RWPE1 (cell line): ENCODE data around the gene NCKAP5.

Experiments used
- CTCF ChIA-PET: fragments of 350-600 bp; sonication (Branson Sonifier 250); formaldehyde crosslinking; extraction: SDS; loops from one replicate; lab custom pipeline; 2021; lab: Yijun Ruan, JAX
- POLR2A ChIA-PET: fragments of 400-600 bp; formaldehyde crosslinking; extraction: SDS; loops from one replicate; lab custom pipeline; 2020; ENCODE audit warnings: antibody characterized with exemption; ENCODE audit not compliant: low non-redundant PET; lab: Yijun Ruan, JAX
- DNase-seq: peaks from one replicate; pipeline ENCODE4 v3.0.0; 2012; ENCODE audit warnings: low spot score
- H3K27ac ChIP-seq: fragments of 450-650 bp; 2 replicates; pipeline ENCODE4 v1.5.1; 2017
- TF ChIP-seq, protein P1 (sequence below): fragments of 450-650 bp; conservative IDR thresholded peaks from 2 replicates; pipeline ENCODE4 v1.5.1; 2017; ENCODE audit warnings: low read depth, mild to moderate bottlenecking

NCKAP5 gene

DNA sequence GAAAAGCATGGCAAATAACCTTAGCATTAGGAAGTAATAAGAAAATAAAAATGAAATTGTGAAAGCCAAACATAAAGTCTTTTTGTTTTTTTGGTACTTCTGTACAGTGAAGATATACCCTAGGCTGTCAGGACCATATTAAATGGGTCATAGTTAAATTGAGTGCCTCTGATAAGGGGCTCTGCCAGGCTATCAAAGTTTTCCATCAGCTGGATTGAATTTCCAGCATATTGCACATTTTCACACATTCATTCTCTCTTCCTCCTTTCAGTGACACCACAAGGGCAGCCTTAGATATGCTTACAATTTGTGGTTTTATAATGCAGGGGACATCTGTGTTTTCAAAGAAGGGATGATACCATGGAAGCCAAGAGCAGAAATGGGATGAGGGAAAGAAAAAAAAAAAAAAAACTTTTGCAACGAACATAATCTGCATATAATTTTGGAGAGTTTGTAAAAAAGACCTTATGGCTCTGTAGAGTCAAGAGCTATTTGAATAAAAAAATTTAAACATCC is 789.0 kb downstream of the NCKAP5 start:
- no peak for DNase-seq
- H3K27ac ChIP-seq, result no peak overlapping the region
- POLR2A ChIA-PET, result no interaction called here
- TF ChIP-seq, protein P1, sequence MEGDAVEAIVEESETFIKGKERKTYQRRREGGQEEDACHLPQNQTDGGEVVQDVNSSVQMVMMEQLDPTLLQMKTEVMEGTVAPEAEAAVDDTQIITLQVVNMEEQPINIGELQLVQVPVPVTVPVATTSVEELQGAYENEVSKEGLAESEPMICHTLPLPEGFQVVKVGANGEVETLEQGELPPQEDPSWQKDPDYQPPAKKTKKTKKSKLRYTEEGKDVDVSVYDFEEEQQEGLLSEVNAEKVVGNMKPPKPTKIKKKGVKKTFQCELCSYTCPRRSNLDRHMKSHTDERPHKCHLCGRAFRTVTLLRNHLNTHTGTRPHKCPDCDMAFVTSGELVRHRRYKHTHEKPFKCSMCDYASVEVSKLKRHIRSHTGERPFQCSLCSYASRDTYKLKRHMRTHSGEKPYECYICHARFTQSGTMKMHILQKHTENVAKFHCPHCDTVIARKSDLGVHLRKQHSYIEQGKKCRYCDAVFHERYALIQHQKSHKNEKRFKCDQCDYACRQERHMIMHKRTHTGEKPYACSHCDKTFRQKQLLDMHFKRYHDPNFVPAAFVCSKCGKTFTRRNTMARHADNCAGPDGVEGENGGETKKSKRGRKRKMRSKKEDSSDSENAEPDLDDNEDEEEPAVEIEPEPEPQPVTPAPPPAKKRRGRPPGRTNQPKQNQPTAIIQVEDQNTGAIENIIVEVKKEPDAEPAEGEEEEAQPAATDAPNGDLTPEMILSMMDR, result no peak
- CTCF ChIA-PET, result no interaction called here

DNA sequence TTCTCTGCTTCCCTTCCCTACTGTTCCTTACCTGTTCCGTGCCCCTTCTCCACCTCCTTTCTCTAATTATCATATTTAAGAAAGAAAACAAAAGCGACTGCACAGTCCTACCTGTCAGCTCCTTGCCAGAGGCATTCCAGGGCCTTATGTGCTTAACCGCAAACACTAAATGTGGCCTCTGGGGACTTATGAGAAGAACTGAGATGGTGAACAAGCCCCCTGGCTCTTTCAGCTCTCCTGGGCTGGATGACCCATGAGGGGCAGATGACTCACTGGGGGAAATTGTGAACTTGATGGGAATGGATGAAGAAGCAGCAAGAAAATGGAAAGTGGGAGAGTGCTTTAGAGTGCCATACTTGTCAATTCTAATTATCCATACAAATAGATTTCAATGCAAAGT is 792.0 kb downstream of the NCKAP5 start:
- ChIA-PET CTCF (interaction anchor here (0.6 kb wide), 2 partner anchors 20 to 38 kb away, joined by 3 to 4 read pairs; no protein-coding TSS in a partner anchor), POLR2A (no interaction called here)
- TF ChIP-seq, protein P1, result no peak
- no peak for DNase-seq
- no peak overlapping the region for H3K27ac ChIP-seq

DNA sequence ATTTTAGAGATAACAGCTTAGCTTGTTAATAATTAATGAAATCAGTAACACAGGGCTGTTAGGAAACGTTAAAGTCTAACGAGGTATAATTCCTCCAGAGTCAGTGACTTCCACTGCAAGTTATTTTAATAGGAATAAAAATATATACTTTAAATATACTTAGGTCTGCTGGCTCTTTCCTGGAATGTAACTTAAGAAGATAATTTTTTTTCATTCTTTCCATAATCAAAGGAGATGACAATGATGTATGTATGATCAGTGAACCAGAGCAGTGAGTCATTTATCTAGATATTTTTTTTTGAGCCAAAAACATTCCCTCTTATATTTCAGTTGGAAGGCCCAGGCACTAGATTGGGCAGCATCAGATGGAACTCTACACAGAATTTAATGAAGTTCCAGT is 794.1 kb downstream of the NCKAP5 start:
- TF ChIP-seq, protein P1, result no peak
- POLR2A ChIA-PET, result no interaction called here
- no peak for DNase-seq
- CTCF ChIA-PET, result interaction anchor here (0.6 kb wide), 1 partner anchor 61 kb away, joined by 5 read pairs; no protein-coding TSS in a partner anchor
- no peak overlapping the region for H3K27ac ChIP-seq

DNA sequence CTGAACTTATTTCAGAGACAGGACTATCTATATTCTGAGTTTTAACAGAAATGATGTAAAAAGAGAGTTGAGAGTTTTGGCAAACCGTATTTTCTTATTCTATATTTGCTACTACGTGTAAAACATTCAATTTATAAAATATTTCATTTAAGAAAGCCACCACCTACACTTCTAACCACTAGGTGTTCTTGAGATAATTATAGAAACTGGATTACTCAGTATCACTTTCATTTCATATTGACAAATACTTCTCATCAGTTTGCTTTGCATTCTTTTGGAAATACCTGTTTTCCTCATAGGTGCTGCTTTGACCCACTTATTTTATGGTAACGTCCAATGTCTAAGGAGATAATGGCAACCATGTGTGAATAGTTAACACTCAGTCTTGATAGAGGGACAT is 794.9 kb downstream of the NCKAP5 start:
- DNase-seq, result no peak
- H3K27ac ChIP-seq, result no peak overlapping the region
- POLR2A ChIA-PET, result no interaction called here
- CTCF ChIA-PET, result no interaction called here
- TF ChIP-seq, protein P1, result no peak

DNA sequence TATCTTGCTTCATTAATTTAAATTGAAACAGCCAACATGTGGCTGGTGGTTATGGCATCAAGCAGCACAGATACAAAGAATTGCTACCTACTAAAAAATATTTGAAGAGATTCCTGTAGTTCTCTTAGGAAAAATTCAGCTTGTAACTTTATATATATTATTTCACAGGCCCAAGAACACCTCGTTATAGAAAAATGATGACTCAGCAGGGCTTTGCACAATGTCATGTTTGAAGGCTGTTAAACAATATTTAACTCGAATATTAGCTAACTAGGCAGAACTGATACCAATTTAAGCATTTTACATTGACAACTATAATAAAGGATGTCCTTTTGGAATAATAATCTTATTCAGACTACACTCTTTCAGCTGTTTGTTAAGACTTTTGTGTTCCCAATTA is 795.9 kb downstream of the NCKAP5 start:
- DNase-seq, result no peak
- ChIA-PET CTCF (no interaction called here), POLR2A (no interaction called here)
- TF ChIP-seq, protein P1, result no peak
- no peak overlapping the region for H3K27ac ChIP-seq

DNA sequence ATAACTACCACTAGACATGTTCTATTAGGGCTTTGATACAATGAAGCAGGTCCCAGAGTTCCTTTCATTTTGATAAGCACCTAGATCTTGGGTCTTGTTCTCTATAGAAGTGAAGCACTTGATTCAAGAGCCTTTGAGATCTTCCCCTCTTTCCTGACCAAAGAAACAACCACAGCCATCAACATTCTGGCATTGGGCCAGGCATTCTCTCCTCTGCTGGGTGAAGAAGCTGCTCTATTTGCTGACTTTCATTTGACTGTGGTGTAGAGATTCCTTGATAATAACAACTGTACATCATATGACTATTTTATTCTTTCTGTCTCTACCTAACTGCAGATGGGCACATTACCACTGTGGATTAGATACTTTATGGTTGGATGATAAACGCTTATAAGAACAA is 801.7 kb downstream of the NCKAP5 start:
- CTCF ChIA-PET, result no interaction called here
- POLR2A ChIA-PET, result no interaction called here
- H3K27ac ChIP-seq, result no peak overlapping the region
- DNase-seq, result no peak
- TF ChIP-seq, protein P1, result no peak
